ENCODE data around the gene ASTN2. TPM values are rescaled to one million over a fixed set of nuclear protein-coding genes. Genes with fewer than 3 reads are reported as not detected.

The ASTN2 gene
- total RNA-seq, 1 donor from 2014 or later, result 12.2 TPM

DNA sequence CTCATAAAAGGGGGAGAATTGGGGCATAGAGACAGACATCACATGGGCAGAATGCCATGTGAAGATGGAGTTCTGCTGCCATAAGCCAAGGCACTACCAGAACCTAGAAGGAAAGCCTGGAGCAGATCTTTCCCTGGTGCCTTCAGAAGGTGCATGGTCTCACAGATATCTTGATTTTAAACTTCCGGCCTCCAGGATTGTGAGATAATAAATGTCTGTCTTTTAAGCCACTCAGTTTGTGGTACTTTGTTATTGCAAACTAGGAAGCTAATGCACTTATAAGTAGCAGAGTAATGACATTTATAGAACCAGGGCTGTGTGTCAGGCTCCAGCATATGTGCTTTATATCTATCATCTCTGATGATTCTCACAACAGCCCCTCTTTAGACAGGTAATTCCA, 130.4 kb downstream of the ASTN2 start:
- H3K4me3 ChIP-seq (ENCODE audit: low read depth, low read length), result no peak overlapping the region
- no peak for DNase-seq (ENCODE audit: low read depth)
- TF ChIP-seq, protein P1, sequence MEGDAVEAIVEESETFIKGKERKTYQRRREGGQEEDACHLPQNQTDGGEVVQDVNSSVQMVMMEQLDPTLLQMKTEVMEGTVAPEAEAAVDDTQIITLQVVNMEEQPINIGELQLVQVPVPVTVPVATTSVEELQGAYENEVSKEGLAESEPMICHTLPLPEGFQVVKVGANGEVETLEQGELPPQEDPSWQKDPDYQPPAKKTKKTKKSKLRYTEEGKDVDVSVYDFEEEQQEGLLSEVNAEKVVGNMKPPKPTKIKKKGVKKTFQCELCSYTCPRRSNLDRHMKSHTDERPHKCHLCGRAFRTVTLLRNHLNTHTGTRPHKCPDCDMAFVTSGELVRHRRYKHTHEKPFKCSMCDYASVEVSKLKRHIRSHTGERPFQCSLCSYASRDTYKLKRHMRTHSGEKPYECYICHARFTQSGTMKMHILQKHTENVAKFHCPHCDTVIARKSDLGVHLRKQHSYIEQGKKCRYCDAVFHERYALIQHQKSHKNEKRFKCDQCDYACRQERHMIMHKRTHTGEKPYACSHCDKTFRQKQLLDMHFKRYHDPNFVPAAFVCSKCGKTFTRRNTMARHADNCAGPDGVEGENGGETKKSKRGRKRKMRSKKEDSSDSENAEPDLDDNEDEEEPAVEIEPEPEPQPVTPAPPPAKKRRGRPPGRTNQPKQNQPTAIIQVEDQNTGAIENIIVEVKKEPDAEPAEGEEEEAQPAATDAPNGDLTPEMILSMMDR (IDR thresholded peaks at IDR 0.05; ENCODE audit: insufficient read depth, low read length, poor library complexity, severe bottlenecking), result no peak
- H3K27me3 ChIP-seq (ENCODE audit: control insufficient read depth, insufficient read depth, low read length), result no peaks in the 10 kb centered on the region
- H3K36me3 ChIP-seq (ENCODE audit: control insufficient read depth, insufficient read depth, low read length), result no peaks in the 10 kb centered on the region

DNA sequence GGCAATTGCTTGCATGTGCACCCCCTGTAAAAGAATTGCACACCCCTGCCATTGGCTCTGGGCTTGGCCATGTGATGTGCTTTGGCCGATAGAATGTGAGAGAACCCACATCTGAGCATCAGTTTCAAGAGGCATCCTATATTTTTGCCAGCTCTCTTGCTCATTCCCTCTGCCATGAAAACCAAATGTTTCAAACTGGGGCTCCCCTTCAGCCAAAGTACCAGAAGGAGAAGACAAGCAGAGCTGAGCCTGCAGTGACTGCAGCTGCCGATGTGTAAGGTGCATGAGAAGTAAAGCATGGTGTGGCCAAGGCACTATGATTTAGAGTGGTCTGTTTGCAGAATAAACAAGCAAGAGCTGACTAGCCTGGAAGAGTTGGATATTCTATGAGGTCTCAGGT, 132.3 kb downstream of the ASTN2 start:
- Histone ChIP-seq H3K27me3 (ENCODE audit: control insufficient read depth, insufficient read depth, low read length) (no peaks in the 10 kb centered on the region), H3K36me3 (ENCODE audit: control insufficient read depth, insufficient read depth, low read length) (no peaks in the 10 kb centered on the region), H3K4me3 (ENCODE audit: low read depth, low read length) (no peak overlapping the region)
- DNase-seq (ENCODE audit: low read depth), result no peak
- TF ChIP-seq, protein P1 (IDR thresholded peaks at IDR 0.05; ENCODE audit: insufficient read depth, low read length, poor library complexity, severe bottlenecking), result no peak

DNA sequence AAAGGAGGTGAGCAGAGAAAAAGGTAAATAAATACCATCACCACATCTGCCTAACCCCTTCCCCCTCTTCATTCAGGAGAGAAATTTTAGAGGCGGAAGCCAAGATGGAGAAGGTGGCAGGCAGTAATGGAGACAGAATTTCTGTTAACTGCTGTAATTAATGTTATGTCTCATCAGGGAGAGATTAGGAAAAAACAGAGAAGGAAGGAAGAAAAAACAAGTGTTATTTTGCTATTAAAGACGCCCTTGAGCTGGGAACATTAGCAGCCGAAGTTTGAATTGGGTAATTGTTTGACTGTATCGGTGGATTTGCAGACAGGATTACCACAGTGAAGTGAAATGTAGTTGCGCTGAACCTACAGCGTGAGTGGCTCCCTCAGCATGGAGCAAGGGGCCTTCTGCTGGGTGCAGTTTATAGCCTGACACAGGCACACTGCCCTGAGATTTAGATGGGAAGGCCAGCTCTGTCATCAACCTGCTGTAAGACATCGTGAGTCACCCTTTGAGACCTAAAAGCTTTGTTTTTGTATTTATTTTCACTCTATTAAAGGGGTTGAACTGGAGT, 136.3 kb downstream of the ASTN2 start:
- Histone ChIP-seq H3K4me3 (ENCODE audit: low read depth, low read length) (no peak overlapping the region), H3K36me3 (ENCODE audit: control insufficient read depth, insufficient read depth, low read length) (no peaks in the 10 kb centered on the region), H3K27me3 (ENCODE audit: control insufficient read depth, insufficient read depth, low read length) (no peaks in the 10 kb centered on the region)
- DNase-seq (ENCODE audit: low read depth), result no peak
- TF ChIP-seq, protein P1 (IDR thresholded peaks at IDR 0.05; ENCODE audit: insufficient read depth, low read length, poor library complexity, severe bottlenecking), result no peak

DNA sequence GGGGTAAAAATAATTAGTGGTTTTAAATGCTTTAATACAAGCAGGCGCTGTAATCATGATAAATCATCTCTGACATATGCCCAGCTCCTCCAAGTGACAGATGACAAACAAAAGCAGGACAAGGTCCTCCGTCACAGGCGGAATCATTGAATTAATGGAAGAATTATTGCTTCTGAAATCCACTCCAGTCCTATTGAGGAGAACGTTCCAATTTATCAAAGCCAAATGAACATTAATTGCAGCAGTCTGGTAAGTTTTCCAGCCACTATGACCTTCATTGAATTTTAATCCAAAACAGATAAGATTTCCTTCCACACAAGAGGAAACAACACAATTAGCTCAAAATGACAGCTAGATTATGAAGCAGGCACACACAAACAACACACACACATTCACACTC, 136.8 kb downstream of the ASTN2 start:
- TF ChIP-seq, protein P1 (IDR thresholded peaks at IDR 0.05; ENCODE audit: insufficient read depth, low read length, poor library complexity, severe bottlenecking), result no peak
- H3K36me3 ChIP-seq (ENCODE audit: control insufficient read depth, insufficient read depth, low read length), result no peaks in the 10 kb centered on the region
- H3K4me3 ChIP-seq (ENCODE audit: low read depth, low read length), result no peak overlapping the region
- DNase-seq (ENCODE audit: low read depth), result no peak
- H3K27me3 ChIP-seq (ENCODE audit: control insufficient read depth, insufficient read depth, low read length), result no peaks in the 10 kb centered on the region

DNA sequence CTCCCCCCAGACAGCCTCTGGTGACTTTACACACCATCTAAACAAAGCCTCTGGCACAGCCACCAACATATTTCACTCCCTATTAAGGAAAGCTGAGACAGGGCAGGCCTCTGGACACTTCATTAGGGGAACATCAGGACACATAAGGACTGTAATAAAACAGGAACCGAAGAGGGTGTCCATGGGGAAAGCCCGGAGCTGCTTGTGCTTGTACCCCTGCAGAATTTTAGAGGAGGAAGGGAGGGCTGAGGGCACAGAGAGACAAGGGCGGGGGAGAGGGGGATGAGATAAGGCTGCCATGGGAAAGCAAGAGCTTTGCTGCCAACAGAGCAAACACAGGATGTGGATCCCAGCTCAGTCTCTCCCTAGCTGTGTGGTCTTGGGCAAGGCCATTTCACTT, 138.4 kb downstream of the ASTN2 start:
- Histone ChIP-seq H3K27me3 (ENCODE audit: control insufficient read depth, insufficient read depth, low read length) (no peaks in the 10 kb centered on the region), H3K36me3 (ENCODE audit: control insufficient read depth, insufficient read depth, low read length) (no peaks in the 10 kb centered on the region), H3K4me3 (ENCODE audit: low read depth, low read length) (no peak overlapping the region)
- no peak for DNase-seq (ENCODE audit: low read depth)
- TF ChIP-seq, protein P1 (IDR thresholded peaks at IDR 0.05; ENCODE audit: insufficient read depth, low read length, poor library complexity, severe bottlenecking), result no peak

DNA sequence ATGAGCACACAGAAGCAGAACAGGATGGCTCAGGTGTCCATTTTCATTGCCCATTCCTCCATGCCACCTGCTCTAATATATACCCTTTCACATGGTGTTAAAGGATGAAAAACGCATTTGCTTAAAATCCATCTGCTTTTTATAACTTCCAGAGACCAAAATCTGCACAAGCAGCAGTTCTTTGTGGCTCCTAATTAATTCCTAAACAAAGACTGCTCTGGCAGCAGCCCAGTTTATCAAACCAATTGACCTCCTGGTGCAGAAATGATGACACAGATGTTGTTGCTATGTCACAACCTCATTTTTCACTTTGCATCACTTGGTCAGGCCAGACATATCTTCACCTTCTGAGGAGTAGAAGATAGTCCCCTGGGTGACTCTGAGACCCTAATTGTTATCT, 141.2 kb downstream of the ASTN2 start:
- DNase-seq (ENCODE audit: low read depth), result no peak
- TF ChIP-seq, protein P1 (IDR thresholded peaks at IDR 0.05; ENCODE audit: insufficient read depth, low read length, poor library complexity, severe bottlenecking), result no peak

More for the DNA sequence above, 141.2 kb downstream of the ASTN2 start:
- H3K36me3 ChIP-seq (ENCODE audit: control insufficient read depth, insufficient read depth, low read length), result no peaks in the 10 kb centered on the region
- no peaks in the 10 kb centered on the region for H3K27me3 ChIP-seq (ENCODE audit: control insufficient read depth, insufficient read depth, low read length)
- H3K4me3 ChIP-seq (ENCODE audit: low read depth, low read length), result no peak overlapping the region
